ENCODE measurements around the gene CLEC1A.

- TF ChIP-seq, protein P1, sequence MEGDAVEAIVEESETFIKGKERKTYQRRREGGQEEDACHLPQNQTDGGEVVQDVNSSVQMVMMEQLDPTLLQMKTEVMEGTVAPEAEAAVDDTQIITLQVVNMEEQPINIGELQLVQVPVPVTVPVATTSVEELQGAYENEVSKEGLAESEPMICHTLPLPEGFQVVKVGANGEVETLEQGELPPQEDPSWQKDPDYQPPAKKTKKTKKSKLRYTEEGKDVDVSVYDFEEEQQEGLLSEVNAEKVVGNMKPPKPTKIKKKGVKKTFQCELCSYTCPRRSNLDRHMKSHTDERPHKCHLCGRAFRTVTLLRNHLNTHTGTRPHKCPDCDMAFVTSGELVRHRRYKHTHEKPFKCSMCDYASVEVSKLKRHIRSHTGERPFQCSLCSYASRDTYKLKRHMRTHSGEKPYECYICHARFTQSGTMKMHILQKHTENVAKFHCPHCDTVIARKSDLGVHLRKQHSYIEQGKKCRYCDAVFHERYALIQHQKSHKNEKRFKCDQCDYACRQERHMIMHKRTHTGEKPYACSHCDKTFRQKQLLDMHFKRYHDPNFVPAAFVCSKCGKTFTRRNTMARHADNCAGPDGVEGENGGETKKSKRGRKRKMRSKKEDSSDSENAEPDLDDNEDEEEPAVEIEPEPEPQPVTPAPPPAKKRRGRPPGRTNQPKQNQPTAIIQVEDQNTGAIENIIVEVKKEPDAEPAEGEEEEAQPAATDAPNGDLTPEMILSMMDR (IDR thresholded peaks at IDR 0.05), result no peak
- no peak for TF ChIP-seq POLR2A (IDR thresholded peaks at IDR 0.05)
Observed at GRCh38 chr12:10115890-10116289, 17.1 kb upstream of the CLEC1A start.
